ENCODE measurements around the gene MYL4. TPM values are rescaled to one million over a fixed set of nuclear protein-coding genes. Genes with fewer than 3 reads are reported as not detected.
A peak's percentile ranks its signal among the peaks of the same experiment; 100 is the strongest.
"Not testable (repeated sequence)": the region's sequence is repeated elsewhere in the genome, so short reads cannot be mapped to it uniquely, and the experiment has no call there.

Gene MYL4
- total RNA-seq, 6 experiments from 2014 or later, result not detected

GRCh38 chr17:47180337-47180736 lies 28.8 kb upstream of the MYL4 start:
- H3K27me3 Mint-ChIP-seq (ENCODE audit: insufficient read depth), result no peaks in the 10 kb centered on the region
- DNase-seq, result no peak
- H3K27ac Mint-ChIP-seq, result peak overlapping the region; percentile 53; the same call in 1 of the 2 replicates
- H3K4me3 Mint-ChIP-seq, result no peak overlapping the region
- TF ChIP-seq CTCF (IDR thresholded peaks at IDR 0.05), result no peak
- no peaks in the 10 kb centered on the region for H3K9me3 Mint-ChIP-seq
- peaks cover 25% of the 10 kb centered on the region for H3K36me3 Mint-ChIP-seq (ENCODE audit: low read depth)
- H3K4me1 Mint-ChIP-seq (ENCODE audit: low read depth), result peaks cover 52% of the 10 kb centered on the region

- H3K36me3 Mint-ChIP-seq (ENCODE audit: low read depth), result peaks cover 27% of the 10 kb centered on the region
- H3K4me3 Mint-ChIP-seq; DNase-seq; H3K9me3 Mint-ChIP-seq; H3K27me3 Mint-ChIP-seq (ENCODE audit: insufficient read depth); H3K27ac Mint-ChIP-seq: not testable (repeated sequence)
- H3K4me1 Mint-ChIP-seq (ENCODE audit: low read depth), result peaks cover 58% of the 10 kb centered on the region
Observed at GRCh38 chr17:47180988-47181387, 28.2 kb upstream of the MYL4 start.

- peak overlapping the region; percentile 27; the same call in 1 of the 2 replicates for H3K27ac Mint-ChIP-seq
- no peak for TF ChIP-seq CTCF (IDR thresholded peaks at IDR 0.05)
- H3K4me1 Mint-ChIP-seq (ENCODE audit: low read depth), result peaks cover 65% of the 10 kb centered on the region
- peak overlapping the region; percentile 52 for H3K4me3 Mint-ChIP-seq
- H3K27me3 Mint-ChIP-seq (ENCODE audit: insufficient read depth), result no peaks in the 10 kb centered on the region
- no peaks in the 10 kb centered on the region for H3K9me3 Mint-ChIP-seq
- no peak for DNase-seq
- H3K36me3 Mint-ChIP-seq (ENCODE audit: low read depth), result peaks cover 29% of the 10 kb centered on the region
Observed at GRCh38 chr17:47184681-47185080, 24.5 kb upstream of the MYL4 start.

- TF ChIP-seq CTCF (IDR thresholded peaks at IDR 0.05), result no peak
Observed at GRCh38 chr17:47188271-47188875, 20.8 kb upstream of the MYL4 start.

GRCh38 chr17:47188876-47189731 lies 20.0 kb upstream of the MYL4 start, which contains the start of gene CDC27:
TSS of gene CDC27 (minus strand) at chr17:47189295. CDS start at chr17:47189172, 123 bp downstream.
- H3K9me3 Mint-ChIP-seq, result no peaks in the 10 kb centered on the region
- H3K4me1 Mint-ChIP-seq (ENCODE audit: low read depth), result peaks cover 38% of the 10 kb centered on the region
- peak; percentile 96 for DNase-seq
- H3K4me3 Mint-ChIP-seq, result peak within 1 kb of the TSS; percentile 99
- TF ChIP-seq CTCF (IDR thresholded peaks at IDR 0.05), result no peak
- peaks cover 21% of the 10 kb centered on the region for H3K36me3 Mint-ChIP-seq (ENCODE audit: low read depth)
- peak within 1 kb of the TSS; percentile 99 for H3K27ac Mint-ChIP-seq
- no peaks in the 10 kb centered on the region for H3K27me3 Mint-ChIP-seq (ENCODE audit: insufficient read depth)

More at GRCh38 chr17:47188271-47188875, 20.8 kb upstream of the MYL4 start:
- no peaks in the 10 kb centered on the region for H3K9me3 Mint-ChIP-seq
- H3K4me1 Mint-ChIP-seq (ENCODE audit: low read depth), result peaks cover 45% of the 10 kb centered on the region
- DNase-seq, result peak; percentile 37
- peaks cover 21% of the 10 kb centered on the region for H3K36me3 Mint-ChIP-seq (ENCODE audit: low read depth)
- peak overlapping the region; percentile 99 for H3K27ac Mint-ChIP-seq
- H3K4me3 Mint-ChIP-seq, result peak overlapping the region; percentile 99
- H3K27me3 Mint-ChIP-seq (ENCODE audit: insufficient read depth), result no peaks in the 10 kb centered on the region

All from HFFc6 (cell line).